ENCODE measurements around the gene CEP41. TPM values are rescaled to one million over a fixed set of nuclear protein-coding genes. Genes with fewer than 3 reads are reported as not detected.

Gene CEP41
- total RNA-seq, 2 donors from 2014 or later: 11.4 to 13.0 TPM

- H3K4me3 Mint-ChIP-seq: no peak overlapping the region
- H3K27me3 Mint-ChIP-seq (ENCODE audit: insufficient read depth): no peaks in the 10 kb centered on the region
- Histone ChIP-seq H3K27ac (ENCODE audit: low read depth, low read length) (no peak overlapping the region), H3K4me1 (ENCODE audit: control insufficient read depth, insufficient read depth, low read length) (peaks cover 5% of the 10 kb centered on the region), H3K27me3 (ENCODE audit: control insufficient read depth, insufficient read depth, low read length, poor library complexity, severe bottlenecking) (no peaks in the 10 kb centered on the region), H3K9ac (ENCODE audit: extremely low read depth, low read length, poor library complexity, severe bottlenecking) (no peak overlapping the region), H3K36me3 (ENCODE audit: control insufficient read depth, insufficient read depth, low read length) (no peaks in the 10 kb centered on the region), H3K9me3 (ENCODE audit: control insufficient read depth, low read length) (no peaks in the 10 kb centered on the region), H3K4me3 (ENCODE audit: low read length) (no peak overlapping the region)
- peaks cover 2% of the 10 kb centered on the region for H3K36me3 Mint-ChIP-seq (ENCODE audit: low read depth)
- WGBS, 2 experiments (ENCODE audit: insufficient coverage in 1 of 2, insufficient read length in 1 of 2): 94 to 100% methylated on average over 1 of the region's 1 CpG
- H3K9me3 Mint-ChIP-seq: peaks cover 6% of the 10 kb centered on the region
- DNase-seq: no peak
- H3K27ac Mint-ChIP-seq: no peak overlapping the region
- TF ChIP-seq, protein P1, sequence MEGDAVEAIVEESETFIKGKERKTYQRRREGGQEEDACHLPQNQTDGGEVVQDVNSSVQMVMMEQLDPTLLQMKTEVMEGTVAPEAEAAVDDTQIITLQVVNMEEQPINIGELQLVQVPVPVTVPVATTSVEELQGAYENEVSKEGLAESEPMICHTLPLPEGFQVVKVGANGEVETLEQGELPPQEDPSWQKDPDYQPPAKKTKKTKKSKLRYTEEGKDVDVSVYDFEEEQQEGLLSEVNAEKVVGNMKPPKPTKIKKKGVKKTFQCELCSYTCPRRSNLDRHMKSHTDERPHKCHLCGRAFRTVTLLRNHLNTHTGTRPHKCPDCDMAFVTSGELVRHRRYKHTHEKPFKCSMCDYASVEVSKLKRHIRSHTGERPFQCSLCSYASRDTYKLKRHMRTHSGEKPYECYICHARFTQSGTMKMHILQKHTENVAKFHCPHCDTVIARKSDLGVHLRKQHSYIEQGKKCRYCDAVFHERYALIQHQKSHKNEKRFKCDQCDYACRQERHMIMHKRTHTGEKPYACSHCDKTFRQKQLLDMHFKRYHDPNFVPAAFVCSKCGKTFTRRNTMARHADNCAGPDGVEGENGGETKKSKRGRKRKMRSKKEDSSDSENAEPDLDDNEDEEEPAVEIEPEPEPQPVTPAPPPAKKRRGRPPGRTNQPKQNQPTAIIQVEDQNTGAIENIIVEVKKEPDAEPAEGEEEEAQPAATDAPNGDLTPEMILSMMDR (conservative IDR thresholded peaks at IDR 0.05): no peak
- H3K4me1 Mint-ChIP-seq: peaks cover 11% of the 10 kb centered on the region
Measured at GRCh38 chr7:130390486-130390885, 50.3 kb downstream of the CEP41 start.

DNA sequence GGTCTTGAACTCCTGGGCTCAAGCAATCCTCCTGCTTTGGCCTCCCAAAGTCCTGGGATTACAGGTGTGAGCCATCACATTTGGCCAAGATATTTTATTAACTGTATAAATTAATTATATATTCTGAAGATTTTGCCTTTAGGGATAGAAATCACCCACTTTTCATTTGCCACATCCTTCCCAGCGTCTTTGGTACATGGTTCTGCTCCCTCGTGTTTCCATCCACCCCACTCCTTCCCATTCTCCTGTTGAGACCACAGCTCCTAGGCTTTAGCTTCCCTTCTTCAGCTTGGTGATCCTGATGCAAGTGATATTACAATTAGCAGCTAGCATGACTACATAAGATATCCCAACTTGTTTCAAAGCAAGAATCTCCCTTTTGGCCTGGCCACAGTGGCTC, 52.1 kb downstream of the CEP41 start:
- Histone ChIP-seq H3K9me3 (ENCODE audit: control insufficient read depth, low read length) (no peaks in the 10 kb centered on the region), H3K36me3 (ENCODE audit: control insufficient read depth, insufficient read depth, low read length) (no peaks in the 10 kb centered on the region), H3K4me1 (ENCODE audit: control insufficient read depth, insufficient read depth, low read length) (no peaks in the 10 kb centered on the region), H3K4me3 (ENCODE audit: low read length) (no peak overlapping the region), H3K9ac (ENCODE audit: extremely low read depth, low read length, poor library complexity, severe bottlenecking) (no peak overlapping the region), H3K27me3 (ENCODE audit: control insufficient read depth, insufficient read depth, low read length, poor library complexity, severe bottlenecking) (no peaks in the 10 kb centered on the region), H3K27ac (ENCODE audit: low read depth, low read length) (no peak overlapping the region)
- 66 to 75% methylated on average over 2 of the region's 2 CpGs for WGBS, 2 experiments (ENCODE audit: insufficient coverage in 1 of 2, insufficient read length in 1 of 2)
- peaks cover 6% of the 10 kb centered on the region for H3K9me3 Mint-ChIP-seq
- no peak overlapping the region for H3K4me3 Mint-ChIP-seq
- H3K36me3 Mint-ChIP-seq (ENCODE audit: low read depth): peaks cover 2% of the 10 kb centered on the region
- no peak for DNase-seq
- TF ChIP-seq, protein P1 (conservative IDR thresholded peaks at IDR 0.05): no peak
- no peaks in the 10 kb centered on the region for H3K27me3 Mint-ChIP-seq (ENCODE audit: insufficient read depth)
- no peaks in the 10 kb centered on the region for H3K4me1 Mint-ChIP-seq
- no peak overlapping the region for H3K27ac Mint-ChIP-seq

DNA sequence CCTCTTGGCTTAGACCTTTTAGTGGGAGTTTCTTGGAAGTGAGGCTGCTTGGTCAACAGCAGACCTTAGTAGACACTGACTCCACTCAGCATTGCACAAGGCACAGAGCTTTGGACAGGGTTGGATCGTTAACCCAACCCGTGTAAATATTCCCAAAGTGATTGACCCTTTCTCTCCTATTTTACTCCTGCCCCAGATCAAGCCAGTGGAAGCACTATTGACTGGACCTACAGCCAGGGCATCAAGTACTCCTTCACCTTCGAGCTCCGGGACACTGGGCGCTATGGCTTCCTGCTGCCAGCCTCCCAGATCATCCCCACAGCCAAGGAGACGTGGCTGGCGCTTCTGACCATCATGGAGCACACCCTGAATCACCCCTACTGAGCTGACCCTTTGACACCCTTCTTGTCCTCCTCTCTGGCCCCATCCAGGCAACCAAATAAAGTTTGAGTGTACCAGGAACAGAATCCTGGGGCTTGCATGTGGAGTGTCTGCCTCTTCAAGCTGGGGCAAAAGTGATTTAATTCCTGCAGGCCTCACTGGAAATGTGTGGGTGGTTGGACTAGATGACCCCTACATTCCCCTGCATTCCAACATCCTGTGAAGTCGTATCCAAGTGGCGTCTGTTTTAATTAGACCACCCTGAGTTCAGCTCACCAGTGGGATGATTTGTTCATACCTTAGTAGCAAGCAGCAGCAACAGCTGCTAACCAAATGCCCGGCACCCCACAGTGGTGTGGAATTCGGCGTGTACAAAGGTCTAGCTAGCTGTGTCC, 53.0 kb downstream of the CEP41 start:
- Mint-ChIP-seq H3K27ac (no peak overlapping the region), H3K27me3 (ENCODE audit: insufficient read depth) (no peaks in the 10 kb centered on the region), H3K9me3 (peaks cover 6% of the 10 kb centered on the region), H3K4me1 (no peaks in the 10 kb centered on the region), H3K4me3 (no peak overlapping the region), H3K36me3 (ENCODE audit: low read depth) (peaks cover 2% of the 10 kb centered on the region)
- H3K9ac ChIP-seq (ENCODE audit: extremely low read depth, low read length, poor library complexity, severe bottlenecking): no peak overlapping the region
- TF ChIP-seq, protein P1 (conservative IDR thresholded peaks at IDR 0.05): no peak
- H3K9me3 ChIP-seq (ENCODE audit: control insufficient read depth, low read length): no peaks in the 10 kb centered on the region
- 94 to 96% methylated on average over 7 to 12 of the region's 12 CpGs for WGBS, 2 experiments (ENCODE audit: insufficient coverage in 1 of 2, insufficient read length in 1 of 2)
- no peaks in the 10 kb centered on the region for H3K4me1 ChIP-seq (ENCODE audit: control insufficient read depth, insufficient read depth, low read length)
- H3K4me3 ChIP-seq (ENCODE audit: low read length): no peak overlapping the region
- no peaks in the 10 kb centered on the region for H3K36me3 ChIP-seq (ENCODE audit: control insufficient read depth, insufficient read depth, low read length)
- no peaks in the 10 kb centered on the region for H3K27me3 ChIP-seq (ENCODE audit: control insufficient read depth, insufficient read depth, low read length, poor library complexity, severe bottlenecking)
- DNase-seq: no peak
- peak overlapping the region; percentile 55 for H3K27ac ChIP-seq (ENCODE audit: low read depth, low read length)

Measured in endodermal cell (in vitro differentiated cells).